Activated CD4-positive, alpha-beta T cell treated with anti-CD3 and anti-CD28 coated beads for 48 hours (primary cell): ENCODE data around the gene TBK1.

Source experiments
- DNase-seq: peaks from one replicate; pipeline ENCODE4 v3.0.0-alpha.2; 2020

The TBK1 gene

DNA sequence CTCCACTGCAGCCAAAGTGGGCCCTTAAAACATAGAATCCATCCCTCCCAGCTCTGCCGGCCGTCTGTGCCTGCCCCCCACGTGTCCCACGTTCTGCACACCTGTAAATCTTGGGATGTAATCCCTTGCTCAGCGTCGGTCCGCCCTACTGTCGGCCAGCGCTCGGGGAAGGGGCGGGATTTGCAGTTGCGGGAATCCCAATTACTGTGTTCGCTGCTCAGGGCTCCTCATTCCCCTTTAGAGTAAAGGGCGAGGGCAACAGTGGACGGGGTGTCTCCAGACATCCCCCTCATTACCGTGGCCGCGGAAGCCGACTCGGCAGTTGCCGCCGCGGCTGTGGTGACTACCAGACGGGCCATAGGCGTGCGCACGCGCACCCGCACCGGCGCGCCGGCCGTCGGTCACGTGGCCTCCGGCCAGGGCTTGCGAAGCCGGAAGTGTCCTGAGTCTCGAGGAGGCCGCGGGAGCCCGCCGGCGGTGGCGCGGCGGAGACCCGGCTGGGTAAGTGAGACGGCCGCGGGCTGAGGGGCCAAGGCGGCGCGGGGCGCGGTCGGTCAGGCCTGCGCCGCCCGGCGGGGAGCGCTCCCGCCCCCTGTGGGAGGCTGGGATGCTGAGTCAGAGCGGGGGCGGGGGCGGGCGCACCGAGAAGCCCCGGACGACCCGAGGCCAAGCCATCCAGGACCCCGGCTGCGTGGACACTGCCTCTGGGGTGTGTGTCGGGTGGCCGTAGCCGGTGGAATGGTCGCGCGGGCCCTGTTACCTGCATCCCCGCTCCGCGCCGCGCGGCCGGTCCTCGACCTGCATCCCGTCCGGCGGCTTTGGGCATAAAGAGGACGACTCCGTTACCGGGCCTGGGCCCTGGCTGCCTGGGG, at the start of gene TBK1:
TBK1 (plus strand) TSS at position 434 of the 872 bp plus-strand sequence. CDS start 3,751 bp downstream, outside the sequence.
- DNase-seq, result peak; percentile 71

DNA sequence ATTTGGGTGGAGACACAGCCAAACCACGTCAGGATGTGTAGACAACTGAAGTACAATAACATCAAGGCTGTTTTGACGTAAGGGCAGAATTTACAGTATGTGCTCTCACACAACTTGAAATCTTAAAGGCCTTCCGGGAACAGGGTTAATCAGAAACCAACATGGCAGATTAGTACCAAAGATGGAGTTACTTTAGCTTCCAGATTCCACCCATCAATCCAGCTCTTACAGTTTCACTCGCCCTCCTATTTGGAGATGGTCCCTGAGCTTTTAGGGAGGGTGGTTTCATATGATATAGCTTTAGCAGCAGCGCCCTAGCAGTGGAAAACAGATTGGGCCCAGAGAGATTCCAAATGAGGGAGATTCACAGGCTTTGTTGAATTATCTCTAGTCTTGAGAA, 49.7 kb upstream of the TBK1 start:
- no peak for DNase-seq

DNA sequence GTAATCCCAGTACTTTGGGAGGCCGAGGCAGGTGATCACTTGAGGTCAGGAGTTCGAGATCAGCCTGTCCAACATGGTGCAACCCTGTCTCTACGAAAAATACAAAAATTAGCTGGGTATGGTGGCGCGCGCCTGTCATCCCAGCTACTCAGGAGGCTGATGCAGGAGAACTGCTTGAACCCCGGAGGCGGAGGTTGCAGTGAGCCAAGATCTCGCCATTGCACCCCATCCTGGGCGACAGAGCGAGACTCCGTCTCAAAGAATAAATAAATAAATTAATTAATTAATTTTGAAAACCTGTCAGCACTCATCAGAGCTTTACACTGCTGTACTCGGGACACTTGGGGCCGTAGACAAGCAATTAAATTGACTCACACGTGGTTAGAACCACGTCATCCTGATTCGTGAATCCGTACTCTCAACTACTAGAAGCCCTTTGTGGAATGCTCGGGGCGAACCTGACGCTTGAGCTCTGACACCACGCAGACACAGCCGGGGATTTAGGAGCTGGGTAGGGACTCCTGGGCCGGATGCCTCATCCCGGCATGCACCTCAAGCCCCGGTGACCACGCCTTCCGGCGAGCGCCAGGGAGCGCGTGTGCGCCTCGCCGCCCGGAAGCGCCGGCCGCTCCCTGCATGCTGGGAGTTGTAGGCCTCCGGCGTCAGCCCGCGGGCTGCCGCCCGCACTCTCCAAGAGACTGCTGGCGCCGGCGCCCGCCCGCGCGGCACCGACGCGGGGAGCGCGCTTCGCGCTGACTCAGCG, 48.0 kb upstream of the TBK1 start, which contains the start of gene XPOT:
XPOT (plus strand) TSS at position 686 of the 763 bp plus-strand sequence. CDS start 5,644 bp downstream, outside the sequence.
- peak; percentile 95 for DNase-seq

DNA sequence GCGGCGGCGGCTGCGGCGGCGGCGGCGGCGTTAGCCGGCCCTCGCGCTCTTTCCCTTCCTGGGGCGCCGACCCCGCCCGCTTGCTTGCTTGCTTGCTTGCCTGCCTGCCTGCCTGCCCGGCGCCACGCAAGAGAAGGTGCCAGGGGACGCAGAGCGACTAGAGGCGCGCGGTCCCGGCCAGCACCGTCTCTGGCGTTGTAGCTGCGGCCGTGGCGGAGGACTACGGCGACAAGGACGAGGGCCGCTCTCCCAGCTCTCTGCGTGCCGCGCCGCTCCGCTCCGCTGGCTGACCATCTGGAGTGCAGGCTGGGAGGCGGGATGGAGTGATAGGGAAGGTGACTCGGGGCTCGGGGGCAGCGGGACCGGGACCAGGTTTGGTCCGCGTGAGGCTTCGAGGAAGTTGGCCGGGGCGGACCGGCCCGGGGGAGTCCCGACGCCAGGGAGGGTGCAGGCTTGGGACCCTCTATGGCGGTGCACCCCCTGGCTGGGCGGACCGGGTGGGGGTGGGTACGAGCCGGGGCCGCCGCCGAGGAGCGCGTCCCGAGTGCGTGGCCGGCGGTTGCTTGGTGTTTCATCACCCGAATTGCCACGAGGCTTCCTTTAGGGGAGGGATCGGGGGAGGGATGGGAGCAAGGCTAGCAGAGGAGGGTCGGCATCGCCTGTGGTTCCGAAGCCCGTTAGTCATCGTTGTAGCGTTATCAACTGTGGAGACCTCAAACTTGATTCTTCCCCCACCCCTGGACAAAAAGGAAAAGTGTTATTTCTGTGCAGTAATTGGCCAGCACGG, 47.3 kb upstream of the TBK1 start:
- DNase-seq, result peak; percentile 84

DNA sequence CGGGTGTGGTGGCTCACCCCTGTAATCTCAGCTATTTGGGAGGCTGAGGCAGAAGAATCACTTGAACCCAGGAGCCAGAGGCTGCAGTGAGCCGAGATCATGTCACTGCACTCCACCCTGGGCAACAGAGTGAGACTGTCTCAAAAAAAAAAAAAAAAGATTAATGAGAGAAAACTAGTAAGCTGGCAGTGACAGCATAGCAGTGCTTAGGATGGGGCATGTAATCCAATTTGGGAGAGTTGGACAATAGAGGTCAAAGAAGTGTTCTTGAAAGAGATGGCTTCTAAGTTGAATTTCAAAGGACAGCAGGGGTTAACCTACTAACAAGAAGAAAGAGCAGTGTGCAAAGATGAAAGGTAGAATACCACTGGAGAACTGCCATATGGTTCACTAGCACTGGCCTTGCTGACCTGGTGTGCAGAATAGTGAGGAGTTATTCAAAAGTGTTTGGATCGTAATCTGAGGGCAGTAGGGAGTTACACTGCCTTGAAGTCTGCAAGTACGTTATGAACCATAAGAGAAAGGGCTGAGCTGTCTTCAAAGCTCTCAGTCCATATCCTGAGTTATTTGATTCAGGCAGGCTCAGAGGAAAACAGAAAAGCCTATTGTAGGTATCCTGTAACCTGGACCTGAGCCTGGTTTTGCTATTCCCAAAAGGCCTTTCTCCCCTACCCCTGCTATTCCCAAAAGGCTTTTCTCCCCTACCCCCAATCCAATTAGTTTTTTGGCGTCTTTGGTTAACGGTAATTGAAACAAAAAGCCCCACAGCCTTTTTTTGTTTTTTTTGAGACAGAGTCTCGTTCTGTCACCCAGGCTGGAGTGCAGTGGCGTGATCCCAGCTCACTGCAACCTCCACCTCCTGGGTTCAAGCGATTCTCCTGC, 44.3 kb upstream of the TBK1 start:
- DNase-seq, result no peak

DNA sequence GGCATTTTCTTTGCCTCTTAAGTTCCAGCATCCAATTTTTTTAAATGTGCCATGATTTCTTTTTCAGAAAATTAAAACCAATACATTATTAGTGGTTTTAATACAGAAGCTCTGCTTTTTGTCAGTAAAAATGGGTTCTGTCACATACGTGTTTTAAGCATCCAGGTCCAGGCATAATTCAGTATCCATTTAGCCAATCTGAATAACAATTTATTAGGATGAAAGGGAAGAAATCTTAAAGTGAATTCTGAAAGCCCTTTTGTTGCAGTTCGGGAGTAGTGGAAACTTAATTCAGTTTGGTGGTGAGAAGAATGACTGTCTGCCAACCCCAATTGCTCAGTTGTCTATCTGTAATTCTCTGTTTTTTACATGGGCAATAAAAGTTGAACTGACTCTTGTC, 40.5 kb upstream of the TBK1 start:
- DNase-seq, result no peak

DNA sequence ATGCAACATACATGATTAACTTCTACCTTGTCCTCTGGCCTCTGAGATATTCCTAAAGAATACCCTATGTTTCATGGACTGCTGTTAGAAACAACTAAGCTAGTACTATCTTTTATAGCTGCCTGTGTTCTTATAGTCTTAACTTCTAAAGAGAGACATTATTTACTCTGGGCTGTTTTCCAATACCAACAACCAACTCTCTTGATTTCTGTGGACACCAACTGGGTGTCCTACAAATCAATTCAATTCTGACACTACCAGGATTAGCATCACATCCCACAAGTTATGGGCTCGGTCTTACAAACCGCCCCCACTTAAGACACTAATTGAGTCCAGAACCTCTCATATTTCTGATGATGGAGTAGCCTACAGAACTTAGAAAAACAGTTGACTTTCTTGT, 39.5 kb upstream of the TBK1 start:
- DNase-seq, result no peak

- no peak for DNase-seq
Measured at GRCh38 chr12:64413884-64414283, 38.0 kb upstream of the TBK1 start.

GRCh38 chr12:64418209-64418608, 33.7 kb upstream of the TBK1 start:
- DNase-seq, result no peak

DNA sequence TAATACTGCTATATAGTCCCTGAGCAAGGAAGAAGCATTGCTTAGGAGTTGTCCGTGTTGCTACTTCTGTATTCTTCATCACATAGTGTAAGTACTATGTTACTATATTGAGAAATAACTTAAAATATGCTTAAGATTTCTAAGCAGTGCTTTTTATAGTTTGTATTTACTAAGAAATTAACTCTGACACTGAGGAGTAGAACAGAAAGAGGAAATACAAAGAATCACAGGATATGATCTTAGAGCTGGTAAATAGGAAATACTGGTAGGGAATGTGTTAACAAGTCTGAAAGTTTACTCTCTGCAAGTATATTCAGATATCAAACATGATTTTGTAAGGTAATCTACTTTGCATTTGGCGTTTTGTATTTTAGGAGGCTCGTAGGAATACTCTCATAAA, 32.2 kb upstream of the TBK1 start:
- no peak for DNase-seq

GRCh38 chr12:64427988-64428387, 23.9 kb upstream of the TBK1 start:
- DNase-seq, result no peak

GRCh38 chr12:64428956-64429355, 23.0 kb upstream of the TBK1 start:
- no peak for DNase-seq

DNA sequence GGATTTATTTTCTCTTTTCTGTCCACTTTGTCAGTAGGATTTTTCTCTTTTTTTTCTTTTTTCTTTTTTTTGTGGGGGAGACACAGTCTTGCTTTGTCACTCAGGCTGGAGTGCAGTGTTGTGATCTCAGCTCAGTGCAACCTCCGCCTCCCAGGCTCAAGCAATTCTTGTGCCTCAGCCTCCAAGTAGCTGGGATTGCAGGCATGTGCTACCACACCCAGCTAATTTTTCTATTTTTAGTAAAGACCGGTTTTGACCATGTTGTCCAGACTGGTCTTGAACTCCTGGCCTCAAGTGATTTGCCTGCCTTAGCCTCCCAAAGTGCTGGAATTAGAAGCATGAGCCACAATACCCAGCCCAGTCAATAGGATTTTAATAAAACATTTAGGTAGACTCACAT, 21.0 kb upstream of the TBK1 start:
- no peak for DNase-seq

DNA sequence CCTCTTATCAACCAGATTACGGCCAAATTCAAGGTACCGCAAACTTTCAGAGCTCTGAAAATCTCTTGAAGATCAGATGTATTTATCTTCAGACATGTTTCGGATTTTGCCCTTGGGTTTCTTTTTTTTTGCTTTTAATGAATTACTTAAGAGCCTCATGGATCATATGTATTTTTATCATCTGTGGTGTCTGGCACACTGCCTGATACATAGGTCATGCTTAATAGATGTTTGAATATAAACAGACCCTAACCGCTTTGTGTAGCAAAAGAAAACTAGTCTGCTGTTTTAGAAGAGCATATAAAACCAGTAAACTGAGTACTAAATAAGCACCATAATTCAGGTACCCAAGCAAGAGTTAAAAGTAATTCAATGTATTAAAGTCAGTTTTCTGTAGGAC, 20.1 kb upstream of the TBK1 start:
- DNase-seq, result no peak

- no peak for DNase-seq
Measured at GRCh38 chr12:64433915-64434314, 18.0 kb upstream of the TBK1 start.

- DNase-seq, result no peak
Measured at GRCh38 chr12:64440100-64440499, 11.8 kb upstream of the TBK1 start.

DNA sequence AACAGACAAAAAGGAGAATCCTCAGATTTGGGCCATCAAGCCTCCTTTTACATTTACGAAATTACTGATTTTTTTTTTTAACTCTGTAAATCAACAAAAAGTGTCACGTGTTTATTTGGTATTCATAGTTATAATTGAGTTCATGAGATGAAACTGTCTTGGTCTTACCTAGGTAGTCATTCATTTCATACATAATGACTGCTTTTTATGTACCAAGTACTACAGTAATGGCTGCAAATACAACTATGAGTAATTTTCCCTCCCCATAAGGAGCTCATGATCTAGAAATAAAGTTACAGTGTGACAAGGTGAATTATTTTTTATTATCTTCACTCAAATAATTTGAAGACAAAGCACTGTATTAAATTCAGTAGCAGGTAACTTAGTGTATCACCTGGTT, 6.4 kb upstream of the TBK1 start:
- DNase-seq, result no peak

DNA sequence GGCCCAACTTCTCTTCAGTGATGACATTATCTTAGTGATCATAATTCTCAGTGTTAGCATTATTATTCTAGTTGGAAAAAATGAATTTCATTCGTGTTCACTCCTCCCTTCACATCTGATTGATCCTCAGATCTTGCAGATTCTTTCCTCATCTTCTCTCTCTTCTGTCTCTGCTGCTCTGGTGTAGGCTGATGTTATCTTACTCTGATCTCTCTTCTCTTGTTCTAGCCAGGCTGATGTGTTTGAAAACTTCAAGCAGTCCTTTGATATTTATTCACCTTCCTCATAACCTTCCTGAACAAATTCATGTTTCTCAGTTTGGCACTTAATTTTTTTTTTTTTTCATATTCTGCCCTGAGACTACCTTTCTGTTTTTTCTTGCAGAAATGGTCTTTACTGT, 5.6 kb upstream of the TBK1 start:
- no peak for DNase-seq

DNA sequence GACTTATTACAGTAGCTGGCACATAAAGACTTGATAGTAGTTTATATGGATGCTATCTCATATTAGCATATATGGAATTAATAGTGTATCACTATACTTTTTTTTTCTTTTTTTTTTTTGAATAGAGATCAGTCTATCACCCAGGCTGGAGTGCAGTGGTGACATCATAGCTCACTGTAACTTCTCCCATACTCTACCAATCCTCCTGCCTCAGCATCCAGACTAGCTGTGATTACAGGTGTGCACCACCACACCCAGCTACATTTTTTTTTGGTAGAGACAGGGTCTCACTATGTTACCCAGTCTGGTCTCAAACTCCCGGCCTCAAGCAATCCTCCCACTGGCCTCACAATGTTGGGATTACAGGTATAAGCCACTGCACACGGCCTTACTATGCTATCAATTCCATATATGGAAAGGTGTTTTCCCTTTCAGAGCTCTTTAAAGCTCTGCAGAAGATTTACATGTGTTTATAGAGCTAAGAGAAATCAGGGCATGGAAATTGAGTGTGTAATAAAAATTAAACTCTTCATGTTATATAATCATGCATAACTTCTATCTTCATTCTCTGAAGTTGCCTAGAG, 1.8 kb upstream of the TBK1 start:
- no peak for DNase-seq

DNA sequence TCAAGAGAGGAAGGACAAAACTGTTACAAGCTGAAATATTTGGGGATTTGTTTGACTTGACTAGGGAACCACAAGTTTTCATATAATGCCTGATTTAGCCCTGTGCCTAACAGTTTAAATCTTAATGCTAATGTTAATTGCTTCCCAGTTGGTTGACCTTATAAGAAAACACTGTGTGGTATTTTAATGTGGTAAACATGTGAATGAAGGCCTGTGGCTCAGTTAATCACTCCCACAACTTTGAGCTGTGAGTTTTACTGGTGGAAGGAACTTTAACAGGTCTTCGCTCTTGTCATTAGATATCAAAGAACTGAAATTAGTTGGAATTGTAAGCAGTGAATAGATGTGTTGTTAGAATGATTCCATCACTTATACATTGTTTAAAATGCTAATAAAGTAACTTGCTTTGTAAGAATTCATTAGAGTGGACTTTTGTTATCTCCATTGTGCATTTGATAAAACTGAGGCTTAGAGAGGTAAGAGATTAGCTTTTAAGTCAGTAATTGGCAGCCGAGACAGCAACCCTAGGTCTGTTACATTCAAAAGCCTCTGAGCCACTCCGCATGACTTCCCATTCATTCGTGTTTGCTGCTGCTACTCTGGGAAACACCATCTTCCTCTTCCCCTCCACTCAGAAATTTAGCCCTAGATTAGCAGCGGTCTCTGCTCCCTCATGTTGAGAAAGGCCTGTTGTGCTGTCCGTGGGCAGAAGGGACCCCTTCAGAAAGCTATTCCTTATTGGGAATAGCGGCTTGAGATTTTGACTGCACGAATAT, 1.0 kb upstream of the TBK1 start:
- DNase-seq, result no peak
